ENCODE measurements around the gene OTULINL. TPM values are rescaled to one million over a fixed set of nuclear protein-coding genes. Genes with fewer than 3 reads are reported as not detected.

The OTULINL gene
- total and polyA plus RNA-seq, 3 experiments from 2014 or later: 15.4 to 24.5 (median 19.6) TPM

DNA sequence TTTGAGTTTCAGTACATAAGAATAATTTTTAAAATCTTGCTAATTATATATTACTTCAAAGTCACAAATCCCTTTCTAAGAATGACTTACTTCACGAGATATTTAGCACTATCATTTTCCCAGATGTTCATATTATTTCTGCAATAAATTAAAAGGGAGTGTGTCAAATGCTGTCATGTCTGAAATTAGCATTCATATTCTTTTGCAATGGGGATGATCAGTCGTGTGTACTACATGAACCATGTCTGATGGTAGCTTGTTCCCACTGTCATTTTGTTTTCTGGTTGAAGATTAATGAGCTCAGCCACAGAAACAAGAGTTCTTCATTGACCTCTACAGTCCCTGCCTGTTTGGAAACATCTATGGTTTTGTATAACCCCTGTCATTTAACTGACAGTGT is 30.1 kb downstream of the OTULINL start:
- no peak overlapping the region for H3K27ac ChIP-seq (ENCODE audit: low read depth, low read length)
- CTCF ChIA-PET: no interaction called here
- POLR2A ChIA-PET: no interaction called here

GRCh38 chr5:14614490-14614889 is 32.9 kb downstream of the OTULINL start:
- H3K27me3 Mint-ChIP-seq: no peaks in the 10 kb centered on the region
- no peaks in the 10 kb centered on the region for H3K4me1 Mint-ChIP-seq
- Histone ChIP-seq H3K36me3 (ENCODE audit: insufficient read depth, low read length) (peaks cover 9% of the 10 kb centered on the region), H3K27me3 (ENCODE audit: insufficient read depth, low read length, poor library complexity, severe bottlenecking) (no peaks in the 10 kb centered on the region), H3K4me1 (ENCODE audit: insufficient read depth, low read length) (no peaks in the 10 kb centered on the region), H3K9me3 (ENCODE audit: low read length) (no peaks in the 10 kb centered on the region), H3K27ac (ENCODE audit: low read depth, low read length) (no peak overlapping the region), H3K4me3 (ENCODE audit: low read length) (no peak overlapping the region)
- H3K9me3 Mint-ChIP-seq: no peaks in the 10 kb centered on the region
- no peak overlapping the region for H3K4me3 Mint-ChIP-seq
- peaks cover 40 to 75% (median 52%) of the 10 kb centered on the region in 3 donors for H3K36me3 Mint-ChIP-seq
- H3K27ac Mint-ChIP-seq: no peak overlapping the region
- ChIA-PET POLR2A (no interaction called here), CTCF (interaction anchor here (0.9 kb wide), 1 partner anchor 34 kb away, joined by 4 read pairs; no protein-coding TSS in a partner anchor)
- no peak for DNase-seq

More for the DNA sequence above, 30.1 kb downstream of the OTULINL start:
- DNase-seq: no peak
- Histone ChIP-seq H3K9me3 (ENCODE audit: low read length) (no peaks in the 10 kb centered on the region), H3K36me3 (ENCODE audit: insufficient read depth, low read length) (peaks cover 17% of the 10 kb centered on the region), H3K27me3 (ENCODE audit: insufficient read depth, low read length, poor library complexity, severe bottlenecking) (no peaks in the 10 kb centered on the region), H3K4me1 (ENCODE audit: insufficient read depth, low read length) (no peaks in the 10 kb centered on the region), H3K4me3 (ENCODE audit: low read length) (no peak overlapping the region)
- H3K36me3 Mint-ChIP-seq: peaks cover 43 to 86% (median 44%) of the 10 kb centered on the region in 3 donors
- no peaks in the 10 kb centered on the region for H3K27me3 Mint-ChIP-seq
- H3K9me3 Mint-ChIP-seq: no peaks in the 10 kb centered on the region
- no peak overlapping the region for H3K4me3 Mint-ChIP-seq
- no peak overlapping the region for H3K27ac Mint-ChIP-seq
- no peaks in the 10 kb centered on the region for H3K4me1 Mint-ChIP-seq

- Mint-ChIP-seq H3K4me3 (no peak overlapping the region), H3K27ac (no peak overlapping the region), H3K4me1 (no peaks in the 10 kb centered on the region), H3K36me3 (peaks cover 37 to 67% (median 52%) of the 10 kb centered on the region in 3 donors), H3K9me3 (no peaks in the 10 kb centered on the region), H3K27me3 (no peaks in the 10 kb centered on the region)
- no peak overlapping the region for H3K27ac ChIP-seq (ENCODE audit: low read depth, low read length)
- peaks cover 7% of the 10 kb centered on the region for H3K36me3 ChIP-seq (ENCODE audit: insufficient read depth, low read length)
- no peaks in the 10 kb centered on the region for H3K27me3 ChIP-seq (ENCODE audit: insufficient read depth, low read length, poor library complexity, severe bottlenecking)
- H3K4me1 ChIP-seq (ENCODE audit: insufficient read depth, low read length): no peaks in the 10 kb centered on the region
- ChIA-PET POLR2A (no interaction called here), CTCF (no interaction called here)
- H3K4me3 ChIP-seq (ENCODE audit: low read length): no peak overlapping the region
- no peaks in the 10 kb centered on the region for H3K9me3 ChIP-seq (ENCODE audit: low read length)
- DNase-seq: no peak
Measured at GRCh38 chr5:14615365-14615764, 33.8 kb downstream of the OTULINL start.

GRCh38 chr5:14617441-14617840 is 35.8 kb downstream of the OTULINL start:
- H3K27ac Mint-ChIP-seq: no peak overlapping the region
- H3K27me3 Mint-ChIP-seq: no peaks in the 10 kb centered on the region
- Histone ChIP-seq H3K4me3 (ENCODE audit: low read length) (no peak overlapping the region), H3K27me3 (ENCODE audit: insufficient read depth, low read length, poor library complexity, severe bottlenecking) (no peaks in the 10 kb centered on the region), H3K9me3 (ENCODE audit: low read length) (no peaks in the 10 kb centered on the region), H3K27ac (ENCODE audit: low read depth, low read length) (no peak overlapping the region), H3K36me3 (ENCODE audit: insufficient read depth, low read length) (peaks cover 6% of the 10 kb centered on the region), H3K4me1 (ENCODE audit: insufficient read depth, low read length) (no peaks in the 10 kb centered on the region)
- DNase-seq: no peak
- no peaks in the 10 kb centered on the region for H3K4me1 Mint-ChIP-seq
- CTCF ChIA-PET: interaction anchor here (1.0 to 1.6 kb wide), 2 partner anchors 22 to 112 kb away, joined by 3 to 4 read pairs; no protein-coding TSS in a partner anchor
- no peak overlapping the region for H3K4me3 Mint-ChIP-seq
- H3K9me3 Mint-ChIP-seq: peaks cover 6 to 13% (median 10%) of the 10 kb centered on the region in 5 donors
- POLR2A ChIA-PET: interaction anchor here (0.7 kb wide), 1 partner anchor 35 kb away, joined by 7 read pairs; no protein-coding TSS in a partner anchor
- H3K36me3 Mint-ChIP-seq: peaks cover 36 to 63% (median 49%) of the 10 kb centered on the region in 3 donors

DNA sequence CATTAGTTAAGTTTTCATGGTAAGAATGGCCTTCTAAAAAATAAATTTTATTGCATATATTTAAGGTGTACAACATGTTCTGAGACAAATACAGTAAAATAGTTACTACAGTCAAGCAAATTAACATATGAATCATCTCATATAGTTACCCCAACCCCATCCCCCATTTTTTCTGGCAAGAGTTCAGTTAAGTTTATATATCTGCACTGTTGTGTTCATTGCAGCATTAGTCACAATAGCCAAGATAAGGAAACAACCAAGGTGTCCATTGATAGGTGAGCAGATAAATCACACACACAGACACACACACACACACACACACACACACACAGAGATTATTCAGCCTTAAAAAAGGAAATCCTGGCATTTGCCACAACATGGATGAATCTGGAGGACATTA is 45.7 kb downstream of the OTULINL start:
- no peak for DNase-seq
- Histone ChIP-seq H3K27me3 (ENCODE audit: insufficient read depth, low read length, poor library complexity, severe bottlenecking) (no peaks in the 10 kb centered on the region), H3K27ac (ENCODE audit: low read depth, low read length) (no peak overlapping the region), H3K9me3 (ENCODE audit: low read length) (no peaks in the 10 kb centered on the region), H3K36me3 (ENCODE audit: insufficient read depth, low read length) (no peaks in the 10 kb centered on the region), H3K4me1 (ENCODE audit: insufficient read depth, low read length) (no peaks in the 10 kb centered on the region), H3K4me3 (ENCODE audit: low read length) (no peak overlapping the region)
- H3K9me3 Mint-ChIP-seq: peaks cover 0 to under 1% (median 0%) of the 10 kb centered on the region in 5 donors
- H3K36me3 Mint-ChIP-seq: no peaks in the 10 kb centered on the region
- H3K4me3 Mint-ChIP-seq: no peak overlapping the region
- no peaks in the 10 kb centered on the region for H3K4me1 Mint-ChIP-seq
- CTCF ChIA-PET: no interaction called here
- POLR2A ChIA-PET: no interaction called here
- no peak overlapping the region for H3K27ac Mint-ChIP-seq
- H3K27me3 Mint-ChIP-seq: peaks cover 0 to under 1% of the 10 kb centered on the region in 2 donors

DNA sequence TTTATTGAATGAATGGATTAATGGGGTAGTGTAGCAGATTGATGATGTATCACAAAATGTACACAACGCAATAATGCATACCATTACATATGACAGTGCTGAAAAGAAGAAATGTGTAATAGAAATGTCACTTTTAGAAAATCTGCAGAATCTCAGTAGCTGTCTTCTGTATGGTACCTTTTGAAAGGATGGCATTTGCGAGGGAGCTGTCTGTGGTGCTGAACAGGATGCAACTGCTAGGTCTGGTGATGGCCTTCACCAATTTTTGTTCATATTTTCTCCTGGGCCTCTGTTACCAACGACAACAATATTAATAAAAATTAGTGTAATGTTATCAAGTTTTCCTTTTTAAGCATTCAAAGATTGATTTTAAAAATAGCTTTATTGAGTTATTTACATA is 46.8 kb downstream of the OTULINL start:
- H3K4me1 ChIP-seq (ENCODE audit: insufficient read depth, low read length): no peaks in the 10 kb centered on the region
- CTCF ChIA-PET: interaction anchor here (1.2 kb wide), 1 partner anchor 99 kb away, joined by 3 read pairs; no protein-coding TSS in a partner anchor
- H3K27me3 ChIP-seq (ENCODE audit: insufficient read depth, low read length, poor library complexity, severe bottlenecking): no peaks in the 10 kb centered on the region
- Mint-ChIP-seq H3K4me3 (no peak overlapping the region), H3K36me3 (no peaks in the 10 kb centered on the region), H3K27me3 (peaks cover 0 to 8% of the 10 kb centered on the region in 2 donors), H3K4me1 (no peaks in the 10 kb centered on the region), H3K27ac (no peak overlapping the region), H3K9me3 (no peaks in the 10 kb centered on the region)
- POLR2A ChIA-PET: no interaction called here
- H3K4me3 ChIP-seq (ENCODE audit: low read length): no peak overlapping the region
- H3K27ac ChIP-seq (ENCODE audit: low read depth, low read length): no peak overlapping the region
- H3K36me3 ChIP-seq (ENCODE audit: insufficient read depth, low read length): no peaks in the 10 kb centered on the region
- peak; percentile 8 to 69 (median 31) for DNase-seq
- no peaks in the 10 kb centered on the region for H3K9me3 ChIP-seq (ENCODE audit: low read length)

- no peak overlapping the region for H3K27ac Mint-ChIP-seq
Measured at GRCh38 chr5:14630671-14631070, 49.1 kb downstream of the OTULINL start.

GRCh38 chr5:14635656-14636055 is 54.1 kb downstream of the OTULINL start:
- no peak overlapping the region for H3K4me3 Mint-ChIP-seq
- CTCF ChIA-PET: interaction anchor here (0.9 kb wide), 1 partner anchor 52 kb away, joined by 3 read pairs; no protein-coding TSS in a partner anchor
- no peaks in the 10 kb centered on the region for H3K4me1 ChIP-seq (ENCODE audit: insufficient read depth, low read length)
- H3K36me3 Mint-ChIP-seq: no peaks in the 10 kb centered on the region
- H3K4me3 ChIP-seq (ENCODE audit: low read length): no peak overlapping the region
- H3K27me3 ChIP-seq (ENCODE audit: insufficient read depth, low read length, poor library complexity, severe bottlenecking): no peaks in the 10 kb centered on the region
- POLR2A ChIA-PET: no interaction called here
- no peaks in the 10 kb centered on the region for H3K4me1 Mint-ChIP-seq
- H3K9me3 Mint-ChIP-seq: no peaks in the 10 kb centered on the region
- H3K36me3 ChIP-seq (ENCODE audit: insufficient read depth, low read length): no peaks in the 10 kb centered on the region
- H3K9me3 ChIP-seq (ENCODE audit: low read length): no peaks in the 10 kb centered on the region
- no peak overlapping the region for H3K27ac ChIP-seq (ENCODE audit: low read depth, low read length)
- DNase-seq: no peak
- no peak overlapping the region for H3K27ac Mint-ChIP-seq
- H3K27me3 Mint-ChIP-seq: peaks cover 2 to 9% of the 10 kb centered on the region in 2 donors

More at GRCh38 chr5:14630671-14631070, 49.1 kb downstream of the OTULINL start:
- POLR2A ChIA-PET: no interaction called here
- Histone ChIP-seq H3K9me3 (ENCODE audit: low read length) (no peaks in the 10 kb centered on the region), H3K4me1 (ENCODE audit: insufficient read depth, low read length) (no peaks in the 10 kb centered on the region), H3K36me3 (ENCODE audit: insufficient read depth, low read length) (no peaks in the 10 kb centered on the region), H3K27me3 (ENCODE audit: insufficient read depth, low read length, poor library complexity, severe bottlenecking) (no peaks in the 10 kb centered on the region), H3K4me3 (ENCODE audit: low read length) (no peak overlapping the region), H3K27ac (ENCODE audit: low read depth, low read length) (no peak overlapping the region)
- Mint-ChIP-seq H3K27me3 (peaks cover 0 to 9% of the 10 kb centered on the region in 2 donors), H3K9me3 (no peaks in the 10 kb centered on the region), H3K4me3 (no peak overlapping the region), H3K36me3 (no peaks in the 10 kb centered on the region), H3K4me1 (no peaks in the 10 kb centered on the region)
- no peak for DNase-seq
- CTCF ChIA-PET: interaction anchor here (1.4 kb wide), 1 partner anchor 17 kb away, joined by 3 read pairs; no protein-coding TSS in a partner anchor
